ENCODE data around the gene ADRA2C. TPM values are rescaled to one million over a fixed set of nuclear protein-coding genes. Genes with fewer than 3 reads are reported as not detected.
A peak's percentile ranks its signal among the peaks of the same experiment; 100 is the strongest.

The ADRA2C gene
- polyA plus RNA-seq (2013, experiment 1 of 2): 0.10 TPM
- polyA plus RNA-seq (2013, experiment 2 of 2): 0.12 TPM

DNA sequence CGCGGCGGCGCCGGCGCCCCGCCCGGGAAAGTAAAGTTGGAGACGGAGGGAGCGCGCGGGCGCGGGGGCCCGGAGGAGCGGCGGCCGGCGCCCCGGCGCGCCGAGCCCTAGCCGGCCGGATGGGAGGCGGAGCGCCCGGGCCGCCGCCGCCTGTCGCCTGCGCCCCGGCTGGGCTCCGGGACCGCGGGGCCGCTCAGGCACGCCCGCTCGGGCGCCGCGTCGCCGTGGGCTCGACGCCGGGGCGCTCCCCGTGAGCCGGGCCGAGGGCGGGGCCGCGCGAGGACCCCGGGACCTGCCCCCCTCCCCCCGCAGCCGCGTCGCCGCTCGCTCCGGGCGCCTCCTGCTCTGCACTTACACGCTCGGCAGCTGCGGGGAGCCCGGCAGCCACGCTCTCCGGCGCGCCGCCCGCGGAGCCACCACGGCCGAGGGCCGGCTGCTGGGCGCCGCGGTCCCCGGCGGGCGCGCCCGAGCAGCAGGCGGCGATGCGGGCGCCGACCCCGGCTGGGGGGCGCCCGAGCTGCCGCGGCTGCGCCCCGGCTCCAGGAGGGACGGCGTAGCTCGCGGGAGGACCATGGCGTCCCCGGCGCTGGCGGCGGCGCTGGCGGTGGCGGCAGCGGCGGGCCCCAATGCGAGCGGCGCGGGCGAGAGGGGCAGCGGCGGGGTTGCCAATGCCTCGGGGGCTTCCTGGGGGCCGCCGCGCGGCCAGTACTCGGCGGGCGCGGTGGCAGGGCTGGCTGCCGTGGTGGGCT, at the start of gene ADRA2C:
Gene ADRA2C (plus strand): TSS at position 350 of the 749 bp plus-strand sequence. CDS start 222 bp downstream, at position 572.
- no peak within 1 kb of the TSS for H3K14ac ChIP-seq (ENCODE audit: low read length in 2 of 2)
- H2BK12ac ChIP-seq (ENCODE audit: low read length in 2 of 2): no peak within 1 kb of the TSS
- H2BK120ac ChIP-seq (ENCODE audit: low read depth, low read length): no peak within 1 kb of the TSS
- no peak within 1 kb of the TSS for H4K91ac ChIP-seq (ENCODE audit: low read length)
- H2AK5ac ChIP-seq (ENCODE audit: low read length, severe bottlenecking): no peak within 1 kb of the TSS
- H3K36me3 ChIP-seq (ENCODE audit: control insufficient read depth in 1 of 2, insufficient read depth in 2 of 2, low read depth in 1 of 2, low read length in 2 of 2): peaks cover 0 to 3% of the 10 kb centered on the region in 2 experiments
- H3K9ac ChIP-seq (ENCODE audit: low read length): no peak within 1 kb of the TSS
- no peak within 1 kb of the TSS for H3K18ac ChIP-seq (ENCODE audit: low read depth in 1 of 2, low read length in 2 of 2)
- H3K4ac ChIP-seq (ENCODE audit: low read depth in 1 of 2, low read length in 2 of 2): no peak within 1 kb of the TSS
- DNase-seq: peak; percentile 5
- peak within 1 kb of the TSS; percentile 74 for H3K4me2 ChIP-seq (ENCODE audit: low read length, poor library complexity, severe bottlenecking)
- peaks cover 67 to 85% of the 10 kb centered on the region in 2 experiments for H3K27me3 ChIP-seq (ENCODE audit: control insufficient read depth in 1 of 2, insufficient read depth in 1 of 2, low read length in 2 of 2)
- H3K23ac ChIP-seq (ENCODE audit: low read length in 2 of 2): no peak within 1 kb of the TSS
- no peaks in the 10 kb centered on the region for H3K79me1 ChIP-seq (replicated peaks; ENCODE audit: low read length, poor library complexity, severe bottlenecking)
- no peaks in the 10 kb centered on the region for H3K9me3 ChIP-seq (ENCODE audit: control insufficient read depth, low read length)
- WGBS: 4% methylated on average over 49 of the region's 131 CpGs
- H3K4me1 ChIP-seq (ENCODE audit: control insufficient read depth, insufficient read depth, low read depth, low read length): peaks cover 12% of the 10 kb centered on the region
- H3K4me3 ChIP-seq (ENCODE audit: insufficient read depth in 1 of 2, low read depth in 1 of 2, low read length in 2 of 2): peak within 1 kb of the TSS; percentile 54 to 65
- H2AFZ ChIP-seq (ENCODE audit: low read depth, low read length): no peak within 1 kb of the TSS
- H4K8ac ChIP-seq (ENCODE audit: low read length): no peak within 1 kb of the TSS
- no peak within 1 kb of the TSS for H3K27ac ChIP-seq (ENCODE audit: low read length, poor library complexity, severe bottlenecking)
- no peak within 1 kb of the TSS for H2BK15ac ChIP-seq (ENCODE audit: low read depth, poor library complexity, severe bottlenecking)
- no peak within 1 kb of the TSS for H2BK5ac ChIP-seq (ENCODE audit: low read depth, low read length, poor library complexity, severe bottlenecking)

DNA sequence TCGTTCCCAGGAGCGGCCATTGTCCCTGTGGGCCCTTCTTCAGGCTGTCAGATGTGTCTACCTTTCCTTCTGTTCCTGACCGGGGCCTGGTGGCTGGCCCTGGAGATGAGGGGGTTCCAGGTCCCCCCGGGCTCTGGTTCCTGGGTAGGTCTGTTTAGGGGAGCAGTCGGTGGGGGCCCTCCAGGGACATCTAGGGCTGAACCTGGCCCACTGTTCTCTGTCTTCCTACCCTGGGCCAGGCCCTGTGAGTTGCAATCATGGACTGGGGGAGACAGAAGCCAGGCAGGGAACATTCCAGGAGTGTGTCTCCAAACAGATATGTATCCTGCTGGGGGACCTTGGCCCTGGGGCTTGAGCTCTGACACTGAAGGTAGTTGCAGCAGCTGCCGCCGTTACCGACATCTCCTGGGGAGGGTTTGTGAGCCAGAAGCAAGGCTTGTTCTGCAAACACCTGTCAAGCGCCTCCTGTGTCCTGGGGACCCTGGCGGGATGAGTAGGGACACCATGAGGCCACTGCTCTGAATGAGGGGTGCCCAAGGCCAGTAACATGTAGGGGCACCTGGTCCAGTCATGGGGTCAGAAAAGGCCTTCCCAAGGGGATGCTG, 49.5 kb upstream of the ADRA2C start:
- H3K27ac ChIP-seq (ENCODE audit: low read length, poor library complexity, severe bottlenecking): no peak overlapping the region
- H3K23ac ChIP-seq (ENCODE audit: low read length in 2 of 2): no peak overlapping the region
- no peak overlapping the region for H2BK120ac ChIP-seq (ENCODE audit: low read depth, low read length)
- DNase-seq: no peak
- peaks cover 0 to 85% of the 10 kb centered on the region in 2 experiments for H3K27me3 ChIP-seq (ENCODE audit: control insufficient read depth in 1 of 2, insufficient read depth in 1 of 2, low read length in 2 of 2)
- no peak overlapping the region for H4K91ac ChIP-seq (ENCODE audit: low read length)
- H2BK15ac ChIP-seq (ENCODE audit: low read depth, poor library complexity, severe bottlenecking): no peak overlapping the region
- H2BK5ac ChIP-seq (ENCODE audit: low read depth, low read length, poor library complexity, severe bottlenecking): no peak overlapping the region
- H3K79me1 ChIP-seq (replicated peaks; ENCODE audit: low read length, poor library complexity, severe bottlenecking): no peaks in the 10 kb centered on the region
- no peak overlapping the region for H2AK5ac ChIP-seq (ENCODE audit: low read length, severe bottlenecking)
- H3K36me3 ChIP-seq (ENCODE audit: control insufficient read depth in 1 of 2, insufficient read depth in 2 of 2, low read depth in 1 of 2, low read length in 2 of 2): no peaks in the 10 kb centered on the region
- no peak overlapping the region for H2AFZ ChIP-seq (ENCODE audit: low read depth, low read length)
- H4K8ac ChIP-seq (ENCODE audit: low read length): no peak overlapping the region
- H2BK12ac ChIP-seq (ENCODE audit: low read length in 2 of 2): no peak overlapping the region
- H3K4ac ChIP-seq (ENCODE audit: low read depth in 1 of 2, low read length in 2 of 2): no peak overlapping the region
- no peak overlapping the region for H3K14ac ChIP-seq (ENCODE audit: low read length in 2 of 2)
- no peak overlapping the region for H3K9ac ChIP-seq (ENCODE audit: low read length)
- H3K9me3 ChIP-seq (ENCODE audit: control insufficient read depth, low read length): peaks cover 12% of the 10 kb centered on the region
- 80% methylated on average over 9 of the region's 10 CpGs for WGBS
- H3K18ac ChIP-seq (ENCODE audit: low read depth in 1 of 2, low read length in 2 of 2): no peak overlapping the region
- no peak overlapping the region for H3K4me3 ChIP-seq (ENCODE audit: insufficient read depth in 1 of 2, low read depth in 1 of 2, low read length in 2 of 2)
- H3K4me1 ChIP-seq (ENCODE audit: control insufficient read depth, insufficient read depth, low read depth, low read length): peaks cover 2% of the 10 kb centered on the region
- no peak overlapping the region for H3K4me2 ChIP-seq (ENCODE audit: low read length, poor library complexity, severe bottlenecking)

- Histone ChIP-seq H2BK120ac (ENCODE audit: low read depth, low read length) (no peak overlapping the region), H3K9me3 (ENCODE audit: control insufficient read depth, low read length) (peaks cover 12% of the 10 kb centered on the region), H3K36me3 (ENCODE audit: control insufficient read depth in 1 of 2, insufficient read depth in 2 of 2, low read depth in 1 of 2, low read length in 2 of 2) (no peaks in the 10 kb centered on the region), H3K18ac (ENCODE audit: low read depth in 1 of 2, low read length in 2 of 2) (no peak overlapping the region), H2BK15ac (ENCODE audit: low read depth, poor library complexity, severe bottlenecking) (no peak overlapping the region), H3K23ac (ENCODE audit: low read length in 2 of 2) (no peak overlapping the region), H2BK12ac (ENCODE audit: low read length in 2 of 2) (no peak overlapping the region), H3K27ac (ENCODE audit: low read length, poor library complexity, severe bottlenecking) (no peak overlapping the region), H2AFZ (ENCODE audit: low read depth, low read length) (no peak overlapping the region), H3K4ac (ENCODE audit: low read depth in 1 of 2, low read length in 2 of 2) (no peak overlapping the region), H3K4me1 (ENCODE audit: control insufficient read depth, insufficient read depth, low read depth, low read length) (peaks cover 2% of the 10 kb centered on the region), H2BK5ac (ENCODE audit: low read depth, low read length, poor library complexity, severe bottlenecking) (no peak overlapping the region), H3K79me1 (replicated peaks; ENCODE audit: low read length, poor library complexity, severe bottlenecking) (no peaks in the 10 kb centered on the region), H3K14ac (ENCODE audit: low read length in 2 of 2) (no peak overlapping the region), H3K9ac (ENCODE audit: low read length) (no peak overlapping the region), H4K91ac (ENCODE audit: low read length) (no peak overlapping the region), H3K27me3 (ENCODE audit: control insufficient read depth in 1 of 2, insufficient read depth in 1 of 2, low read length in 2 of 2) (peaks cover 0 to 82% of the 10 kb centered on the region in 2 experiments), H3K4me2 (ENCODE audit: low read length, poor library complexity, severe bottlenecking) (no peak overlapping the region), H2AK5ac (ENCODE audit: low read length, severe bottlenecking) (no peak overlapping the region), H3K4me3 (ENCODE audit: insufficient read depth in 1 of 2, low read depth in 1 of 2, low read length in 2 of 2) (no peak overlapping the region), H4K8ac (ENCODE audit: low read length) (no peak overlapping the region)
- DNase-seq: no peak
- 79% methylated on average over 6 of the region's 6 CpGs for WGBS
Observed at GRCh38 chr4:3717241-3717640, 48.9 kb upstream of the ADRA2C start.

GRCh38 chr4:3718462-3718861, 47.7 kb upstream of the ADRA2C start:
- H2BK5ac ChIP-seq (ENCODE audit: low read depth, low read length, poor library complexity, severe bottlenecking): no peak overlapping the region
- H4K91ac ChIP-seq (ENCODE audit: low read length): no peak overlapping the region
- no peak overlapping the region for H3K23ac ChIP-seq (ENCODE audit: low read length in 2 of 2)
- H3K27me3 ChIP-seq (ENCODE audit: control insufficient read depth in 1 of 2, insufficient read depth in 1 of 2, low read length in 2 of 2): peaks cover 9 to 82% of the 10 kb centered on the region in 2 experiments
- H3K4ac ChIP-seq (ENCODE audit: low read depth in 1 of 2, low read length in 2 of 2): no peak overlapping the region
- DNase-seq: no peak
- H3K36me3 ChIP-seq (ENCODE audit: control insufficient read depth in 1 of 2, insufficient read depth in 2 of 2, low read depth in 1 of 2, low read length in 2 of 2): no peaks in the 10 kb centered on the region
- no peak overlapping the region for H3K14ac ChIP-seq (ENCODE audit: low read length in 2 of 2)
- H3K18ac ChIP-seq (ENCODE audit: low read depth in 1 of 2, low read length in 2 of 2): no peak overlapping the region
- no peak overlapping the region for H2BK15ac ChIP-seq (ENCODE audit: low read depth, poor library complexity, severe bottlenecking)
- H3K4me2 ChIP-seq (ENCODE audit: low read length, poor library complexity, severe bottlenecking): no peak overlapping the region
- H2BK120ac ChIP-seq (ENCODE audit: low read depth, low read length): no peak overlapping the region
- H2BK12ac ChIP-seq (ENCODE audit: low read length in 2 of 2): no peak overlapping the region
- H4K8ac ChIP-seq (ENCODE audit: low read length): no peak overlapping the region
- peaks cover 2% of the 10 kb centered on the region for H3K4me1 ChIP-seq (ENCODE audit: control insufficient read depth, insufficient read depth, low read depth, low read length)
- H3K9me3 ChIP-seq (ENCODE audit: control insufficient read depth, low read length): peaks cover 12% of the 10 kb centered on the region
- no peak overlapping the region for H3K4me3 ChIP-seq (ENCODE audit: insufficient read depth in 1 of 2, low read depth in 1 of 2, low read length in 2 of 2)
- no peak overlapping the region for H3K27ac ChIP-seq (ENCODE audit: low read length, poor library complexity, severe bottlenecking)
- 52% methylated on average over 2 of the region's 2 CpGs for WGBS
- no peak overlapping the region for H2AFZ ChIP-seq (ENCODE audit: low read depth, low read length)
- no peaks in the 10 kb centered on the region for H3K79me1 ChIP-seq (replicated peaks; ENCODE audit: low read length, poor library complexity, severe bottlenecking)
- no peak overlapping the region for H3K9ac ChIP-seq (ENCODE audit: low read length)
- no peak overlapping the region for H2AK5ac ChIP-seq (ENCODE audit: low read length, severe bottlenecking)

Measured in mesenchymal stem cell (in vitro differentiated cells and primary cell).